Measurements from ENCODE around the gene TCP11.

DNA sequence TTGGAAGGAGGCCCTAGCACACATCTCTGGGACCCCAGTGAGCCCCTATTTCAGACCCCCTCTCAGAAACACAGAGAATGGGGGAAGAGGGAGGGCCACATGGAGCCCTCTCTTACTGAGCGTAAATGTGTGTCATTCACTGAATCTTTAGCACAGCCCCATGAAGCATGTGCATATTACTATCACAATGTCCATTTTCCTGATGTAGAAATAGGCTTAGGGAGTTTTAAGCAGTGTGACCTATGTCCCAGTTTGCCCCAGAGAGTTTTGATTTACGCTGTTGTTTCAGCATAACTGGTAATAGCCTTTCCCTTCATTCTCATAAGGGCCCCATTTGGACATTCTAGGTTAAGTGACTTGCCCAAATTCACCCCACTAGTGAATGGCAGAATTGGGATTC is 25.0 kb upstream of the TCP11 start:
- TF ChIP-seq, protein P1, sequence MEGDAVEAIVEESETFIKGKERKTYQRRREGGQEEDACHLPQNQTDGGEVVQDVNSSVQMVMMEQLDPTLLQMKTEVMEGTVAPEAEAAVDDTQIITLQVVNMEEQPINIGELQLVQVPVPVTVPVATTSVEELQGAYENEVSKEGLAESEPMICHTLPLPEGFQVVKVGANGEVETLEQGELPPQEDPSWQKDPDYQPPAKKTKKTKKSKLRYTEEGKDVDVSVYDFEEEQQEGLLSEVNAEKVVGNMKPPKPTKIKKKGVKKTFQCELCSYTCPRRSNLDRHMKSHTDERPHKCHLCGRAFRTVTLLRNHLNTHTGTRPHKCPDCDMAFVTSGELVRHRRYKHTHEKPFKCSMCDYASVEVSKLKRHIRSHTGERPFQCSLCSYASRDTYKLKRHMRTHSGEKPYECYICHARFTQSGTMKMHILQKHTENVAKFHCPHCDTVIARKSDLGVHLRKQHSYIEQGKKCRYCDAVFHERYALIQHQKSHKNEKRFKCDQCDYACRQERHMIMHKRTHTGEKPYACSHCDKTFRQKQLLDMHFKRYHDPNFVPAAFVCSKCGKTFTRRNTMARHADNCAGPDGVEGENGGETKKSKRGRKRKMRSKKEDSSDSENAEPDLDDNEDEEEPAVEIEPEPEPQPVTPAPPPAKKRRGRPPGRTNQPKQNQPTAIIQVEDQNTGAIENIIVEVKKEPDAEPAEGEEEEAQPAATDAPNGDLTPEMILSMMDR (IDR thresholded peaks at IDR 0.05): no peak
- no peak for TF ChIP-seq POLR2AphosphoS5 (IDR thresholded peaks at IDR 0.05; ENCODE audit: insufficient read depth in 1 of 2, low read depth in 1 of 2)

All from vagina (tissue), 2 donors.